ENCODE measurements around the gene KIF11.
"Not testable (repeated sequence)": the region's sequence is repeated elsewhere in the genome, so short reads cannot be mapped to it uniquely, and the experiment has no call there.

The KIF11 gene

GRCh38 chr10:92590623-92591549 is 2.0 kb upstream of the KIF11 start:
- peak; percentile 48 for DNase-seq (ENCODE audit: low spot score)

GRCh38 chr10:92591550-92592022 is 1.3 kb upstream of the KIF11 start:
- peak; percentile 96 for DNase-seq (ENCODE audit: low spot score)

- no peak for DNase-seq (ENCODE audit: low spot score)
These were observed 974 bp downstream of the KIF11 start for GRCh38 chr10:92593619-92594588.

GRCh38 chr10:92595505-92595904 is 2.6 kb downstream of the KIF11 start:
- DNase-seq (ENCODE audit: low spot score): no peak

GRCh38 chr10:92598321-92598720 is 5.4 kb downstream of the KIF11 start:
- DNase-seq (ENCODE audit: low spot score): no peak

GRCh38 chr10:92604841-92605240 is 11.9 kb downstream of the KIF11 start:
- DNase-seq (ENCODE audit: low spot score): no peak

- DNase-seq (ENCODE audit: low spot score): no peak
These were observed 22.6 kb downstream of the KIF11 start for GRCh38 chr10:92615515-92615914.

- DNase-seq (ENCODE audit: low spot score): no peak
These were observed 26.4 kb downstream of the KIF11 start for GRCh38 chr10:92619368-92619767.

- DNase-seq (ENCODE audit: low spot score): no peak
These were observed 35.0 kb downstream of the KIF11 start for GRCh38 chr10:92627845-92628480.

GRCh38 chr10:92629945-92630344 is 37.0 kb downstream of the KIF11 start:
- DNase-seq (ENCODE audit: low spot score): no peak

GRCh38 chr10:92638037-92638436 is 45.1 kb downstream of the KIF11 start:
- no peak for DNase-seq (ENCODE audit: low spot score)

GRCh38 chr10:92640107-92640506 is 47.2 kb downstream of the KIF11 start:
- no peak for DNase-seq (ENCODE audit: low spot score)

- no peak for DNase-seq (ENCODE audit: low spot score)
These were observed 48.6 kb downstream of the KIF11 start for GRCh38 chr10:92641492-92641891.

GRCh38 chr10:92644921-92645320 is 52.0 kb downstream of the KIF11 start:
- no peak for DNase-seq (ENCODE audit: low spot score)

GRCh38 chr10:92650864-92651263 is 57.9 kb downstream of the KIF11 start:
- DNase-seq (ENCODE audit: low spot score): not testable (repeated sequence)

GRCh38 chr10:92655426-92655825 is 62.5 kb downstream of the KIF11 start:
- no peak for DNase-seq (ENCODE audit: low spot score)

- no peak for DNase-seq (ENCODE audit: low spot score)
These were observed 63.5 kb downstream of the KIF11 start for GRCh38 chr10:92656266-92656961.

- DNase-seq (ENCODE audit: low spot score): no peak
These were observed 64.1 kb downstream of the KIF11 start for GRCh38 chr10:92657024-92657423.

GRCh38 chr10:92662848-92663247 is 69.9 kb downstream of the KIF11 start:
- DNase-seq (ENCODE audit: low spot score): no peak

- DNase-seq (ENCODE audit: low spot score): no peak
These were observed 71.4 kb downstream of the KIF11 start for GRCh38 chr10:92664322-92664721.

- no peak for DNase-seq (ENCODE audit: low spot score)
These were observed 74.1 kb downstream of the KIF11 start for GRCh38 chr10:92667078-92667477.

All from LoVo (cell line).